Neural cell (in vitro differentiated cells): ENCODE data around the gene AKT1S1. TPM values are rescaled to one million over a fixed set of nuclear protein-coding genes. Genes with fewer than 3 reads are reported as not detected.

Experiments used
- H2AFZ ChIP-seq: fragments of 200-600, 300-800 bp; sonication (generic), shearing (Covaris generic); 2 replicates; pipeline ENCODE4 v1.6.0; 2014; ENCODE audit warnings: low read depth, mild to moderate bottlenecking, antibody characterized with exemption, low read length, moderate library complexity
- H3F3A ChIP-seq: fragments of 200-600 bp; shearing (Covaris generic); 2 replicates; pipeline ENCODE4 v1.6.1; 2016; ENCODE audit warnings: mild to moderate bottlenecking, moderate library complexity, mixed read lengths, antibody characterized with exemption, low read length; ENCODE audit not compliant: insufficient read depth, poor library complexity, severe bottlenecking
- H3K27ac ChIP-seq: fragments of 200-600, 300-800 bp; sonication (generic), shearing (Covaris generic); 2 replicates; pipeline ENCODE4 v1.5.1; 2014; ENCODE audit warnings: mild to moderate bottlenecking, low read length, moderate library complexity
- H3K27me3 ChIP-seq: fragments of 300-800, 200-600 bp; sonication (generic), shearing (Covaris generic); 2 replicates; pipeline ENCODE4 v1.6.0; 2014; ENCODE audit warnings: mild to moderate bottlenecking, low read depth, low read length, moderate library complexity; ENCODE audit not compliant: insufficient read depth
- H3K36me3 ChIP-seq: fragments of 300-800, 200-600 bp; sonication (generic), shearing (Covaris generic); 2 replicates; pipeline ENCODE4 v1.5.1; 2014; ENCODE audit warnings: mild to moderate bottlenecking, antibody characterized with exemption, low read length, moderate library complexity; ENCODE audit not compliant: insufficient read depth
- H3K4me2 ChIP-seq: fragments of 300-800, 200-600 bp; sonication (generic), shearing (Covaris generic); 2 replicates; pipeline ENCODE4 v1.6.0; 2014; ENCODE audit warnings: mild to moderate bottlenecking, low read length
- H3K4me3 ChIP-seq: fragments of 300-800, 200-600 bp; sonication (generic), shearing (Covaris generic); 2 replicates; pipeline ENCODE4 v1.5.1; 2014; ENCODE audit warnings: mild to moderate bottlenecking, low read length, moderate library complexity
- H3K79me2 ChIP-seq: fragments of 200-600 bp; shearing (Covaris generic); replicated peaks from 2 replicates; pipeline ENCODE4 v1.6.0; 2014; ENCODE audit warnings: mild to moderate bottlenecking, low read length, moderate library complexity; ENCODE audit not compliant: insufficient read depth
- H3K9ac ChIP-seq: fragments of 300-800, 200-600 bp; sonication (generic), shearing (Covaris generic); 2 replicates; pipeline ENCODE4 v1.6.1; 2016; ENCODE audit warnings: mild to moderate bottlenecking, low read length, mixed read lengths
- H3K9me2 ChIP-seq: fragments of 200-600 bp; shearing (Covaris generic); 2 replicates; pipeline ENCODE4 v1.6.1; 2016; ENCODE audit warnings: mild to moderate bottlenecking, low read length, mixed read lengths; ENCODE audit not compliant: insufficient read depth
- H3K9me3 ChIP-seq: fragments of 200-600, 300-800 bp; sonication (generic), shearing (Covaris generic); 2 replicates; pipeline ENCODE4 v1.6.1; 2016; ENCODE audit warnings: mild to moderate bottlenecking, mixed run types, low read length, moderate library complexity, mixed read lengths
- H4K20me1 ChIP-seq: fragments of 200-600 bp; shearing (Covaris generic); 2 replicates; pipeline ENCODE4 v1.6.1; 2016; ENCODE audit warnings: mild to moderate bottlenecking, mixed run types; ENCODE audit not compliant: insufficient read depth
- EP300 ChIP-seq: fragments of 450-650 bp; conservative IDR thresholded peaks from 2 replicates; pipeline ENCODE4 v1.6.1; 2014; ENCODE audit warnings: antibody characterized with exemption, mild to moderate bottlenecking, moderate library complexity; ENCODE audit not compliant: poor library complexity, severe bottlenecking
- EZH2 ChIP-seq: fragments of 200-600, 300-800 bp; shearing (Covaris generic), sonication (generic); IDR thresholded peaks from 2 replicates; pipeline ENCODE4 v1.6.1; 2014; ENCODE audit warnings: antibody characterized with exemption, low read length, borderline replicate concordance, mild to moderate bottlenecking; ENCODE audit not compliant: insufficient read depth, poor library complexity, severe bottlenecking
- MXI1 ChIP-seq: fragments of 450-650 bp; conservative IDR thresholded peaks from 2 replicates; pipeline ENCODE4 v1.6.1; 2014; ENCODE audit warnings: antibody characterized with exemption, mild to moderate bottlenecking; ENCODE audit not compliant: poor library complexity, severe bottlenecking
- POLR2AphosphoS5 ChIP-seq: IDR thresholded peaks from 2 replicates; pipeline ENCODE4 v1.6.1; 2012
- RAD21 ChIP-seq: fragments of 450-650 bp; conservative IDR thresholded peaks from 2 replicates; pipeline ENCODE4 v1.6.1; 2014; ENCODE audit warnings: antibody characterized with exemption, mild to moderate bottlenecking, moderate library complexity
- REST ChIP-seq: IDR thresholded peaks from 2 replicates; pipeline ENCODE4 v1.6.1; 2012; ENCODE audit warnings: borderline replicate concordance
- SMC3 ChIP-seq: fragments of 450-650 bp; conservative IDR thresholded peaks from 2 replicates; pipeline ENCODE4 v1.6.1; 2014; ENCODE audit warnings: antibody characterized with exemption, mild to moderate bottlenecking, moderate library complexity; ENCODE audit not compliant: poor library complexity
- TAF1 ChIP-seq: IDR thresholded peaks from 2 replicates; pipeline ENCODE4 v1.6.1; 2012; ENCODE audit warnings: low read depth
- polyA plus RNA-seq: library from polyadenylated mRNA; depleted of rRNA; stranded (reverse); fragments of >200 nt; gene quantifications from 2 replicates; pipeline ENCODE4 v1.2.3, GENCODE V29; 2014
- TF ChIP-seq, protein P1 (sequence below): fragments of 450-650 bp; IDR thresholded peaks from 2 replicates; pipeline ENCODE4 v1.5.1; 2014; ENCODE audit warnings: antibody characterized with exemption, mild to moderate bottlenecking, moderate library complexity; ENCODE audit not compliant: poor library complexity, severe bottlenecking

Gene AKT1S1
- polyA plus RNA-seq, 1 donor from 2014 or later = 4.8 TPM

DNA sequence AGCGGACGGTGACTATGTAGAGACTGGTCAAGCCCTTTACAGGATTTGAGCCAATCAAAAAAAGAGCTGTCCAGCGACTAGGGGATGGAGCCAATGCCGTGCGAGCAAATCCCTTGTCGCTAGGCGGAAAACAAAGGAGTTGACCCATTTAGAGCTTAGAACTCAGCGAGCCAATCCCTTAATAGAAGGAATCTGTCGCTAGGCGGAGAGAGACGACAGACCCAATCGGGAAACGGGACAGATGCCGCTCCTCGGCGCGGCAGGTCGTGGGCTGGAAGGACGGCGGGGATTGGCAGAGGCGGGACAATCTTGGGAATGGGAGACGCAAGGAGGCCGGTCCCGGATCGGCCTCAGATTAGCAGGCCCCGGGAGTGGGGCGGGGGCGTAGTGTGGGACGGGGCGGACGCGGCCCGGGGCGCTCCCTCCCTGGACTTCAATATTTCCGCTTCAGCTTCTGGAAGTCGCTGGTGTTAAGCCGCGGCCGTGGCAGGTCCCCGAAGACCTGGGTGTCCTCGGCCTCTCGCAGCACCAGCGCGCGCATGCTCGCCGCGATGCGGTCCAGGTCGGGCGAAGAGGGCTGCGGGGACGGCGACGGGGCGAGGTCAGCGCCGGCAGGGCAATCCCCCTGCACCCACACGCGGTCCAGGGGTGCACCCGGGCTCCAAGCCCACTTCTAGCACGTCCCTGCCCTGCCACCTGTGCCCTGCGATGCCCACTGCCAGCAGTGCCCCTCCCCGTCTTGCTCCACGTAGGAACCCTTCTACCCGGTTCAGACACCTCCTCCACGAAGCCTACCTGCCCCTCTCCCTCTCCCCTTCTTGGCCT is 7.5 kb downstream of the AKT1S1 start:
- peaks cover 17% of the 10 kb centered on the region for H3K79me2 ChIP-seq
- TF ChIP-seq REST (peak; percentile 62), EP300 (peak; percentile 92), RAD21 (no peak), MXI1 (peak; percentile 62), EZH2 (no peak), SMC3 (no peak), TAF1 (peak; percentile 90), POLR2AphosphoS5 (peak; percentile 85)
- TF ChIP-seq, protein P1, sequence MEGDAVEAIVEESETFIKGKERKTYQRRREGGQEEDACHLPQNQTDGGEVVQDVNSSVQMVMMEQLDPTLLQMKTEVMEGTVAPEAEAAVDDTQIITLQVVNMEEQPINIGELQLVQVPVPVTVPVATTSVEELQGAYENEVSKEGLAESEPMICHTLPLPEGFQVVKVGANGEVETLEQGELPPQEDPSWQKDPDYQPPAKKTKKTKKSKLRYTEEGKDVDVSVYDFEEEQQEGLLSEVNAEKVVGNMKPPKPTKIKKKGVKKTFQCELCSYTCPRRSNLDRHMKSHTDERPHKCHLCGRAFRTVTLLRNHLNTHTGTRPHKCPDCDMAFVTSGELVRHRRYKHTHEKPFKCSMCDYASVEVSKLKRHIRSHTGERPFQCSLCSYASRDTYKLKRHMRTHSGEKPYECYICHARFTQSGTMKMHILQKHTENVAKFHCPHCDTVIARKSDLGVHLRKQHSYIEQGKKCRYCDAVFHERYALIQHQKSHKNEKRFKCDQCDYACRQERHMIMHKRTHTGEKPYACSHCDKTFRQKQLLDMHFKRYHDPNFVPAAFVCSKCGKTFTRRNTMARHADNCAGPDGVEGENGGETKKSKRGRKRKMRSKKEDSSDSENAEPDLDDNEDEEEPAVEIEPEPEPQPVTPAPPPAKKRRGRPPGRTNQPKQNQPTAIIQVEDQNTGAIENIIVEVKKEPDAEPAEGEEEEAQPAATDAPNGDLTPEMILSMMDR = peak; percentile 36
- no peaks in the 10 kb centered on the region for H3K9me2 ChIP-seq
- no peaks in the 10 kb centered on the region for H3K36me3 ChIP-seq
- H3K9me3 ChIP-seq = no peaks in the 10 kb centered on the region
- H3K27me3 ChIP-seq = no peaks in the 10 kb centered on the region
- peak overlapping the region; percentile 76 for H3K4me3 ChIP-seq
- peak overlapping the region; percentile 73 for H3K9ac ChIP-seq
- H3K4me2 ChIP-seq = peak overlapping the region; percentile 74
- peak overlapping the region; percentile 58 for H2AFZ ChIP-seq
- no peaks in the 10 kb centered on the region for H3F3A ChIP-seq
- no peaks in the 10 kb centered on the region for H4K20me1 ChIP-seq
- peak overlapping the region; percentile 91 for H3K27ac ChIP-seq

DNA sequence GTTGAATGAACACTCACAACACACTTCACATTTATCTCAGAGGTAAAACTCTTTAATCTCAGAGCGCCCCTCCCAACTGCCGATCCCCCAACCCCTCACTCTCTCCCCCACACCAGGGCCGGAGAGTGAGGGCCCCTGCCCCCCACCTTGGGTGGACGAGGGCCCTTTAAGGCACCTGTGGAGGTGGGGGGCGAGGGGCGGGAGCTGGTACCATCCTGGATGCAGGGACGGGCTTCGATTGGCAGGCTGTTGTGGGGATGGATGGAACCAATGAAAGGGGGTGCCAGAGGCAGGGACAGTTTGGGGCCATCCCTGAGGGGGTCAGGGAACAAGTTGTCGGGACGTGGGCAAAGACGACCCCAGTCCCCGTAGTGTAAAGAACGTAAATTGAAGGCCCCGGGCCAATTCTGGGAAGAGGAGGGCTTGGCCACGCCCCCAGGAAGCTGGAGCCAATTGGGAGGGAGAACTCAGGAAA is 8.1 kb downstream of the AKT1S1 start:
- TF ChIP-seq, protein P1 = no peak
- no peak for TF ChIP-seq RAD21
- no peak for TF ChIP-seq POLR2AphosphoS5
- TF ChIP-seq EZH2 = no peak
- no peak for TF ChIP-seq REST
- TF ChIP-seq MXI1 = no peak

More for the DNA sequence above, 8.1 kb downstream of the AKT1S1 start:
- Histone ChIP-seq H3K4me2 (no peak overlapping the region), H3K79me2 (peaks cover 22% of the 10 kb centered on the region), H3K27ac (peak overlapping the region; percentile 91), H3K9me2 (no peaks in the 10 kb centered on the region), H2AFZ (peak overlapping the region; percentile 47), H3K4me3 (peak overlapping the region; percentile 76), H3K27me3 (no peaks in the 10 kb centered on the region), H4K20me1 (no peaks in the 10 kb centered on the region), H3K9me3 (no peaks in the 10 kb centered on the region), H3F3A (no peaks in the 10 kb centered on the region), H3K36me3 (no peaks in the 10 kb centered on the region), H3K9ac (peak overlapping the region; percentile 61)
